HL-60 (cell line): Measurements from ENCODE around the gene RETREG2.
A peak's percentile ranks its signal among the peaks of the same experiment; 100 is the strongest.

Experiments used
- DNase-seq, 2 experiments: peaks; one replicate each; pipeline ENCODE4 v3.0.0-alpha.2; 2010 to 2020; ENCODE audit warnings: low read depth in 1 of 2, low spot score in 1 of 2
- H3K27ac ChIP-seq: fragments of 250-450 bp; sonication (Bioruptor Pico); replicated peaks from 2 replicates; pipeline ENCODE4 v1.5.1; 2020; ENCODE audit warnings: mild to moderate bottlenecking, moderate library complexity
- H3K27me3 ChIP-seq: fragments of 250-450 bp; sonication (Bioruptor Pico); 2 replicates; pipeline ENCODE4 v1.5.1; 2021; ENCODE audit warnings: mild to moderate bottlenecking, moderate library complexity; ENCODE audit not compliant: insufficient read depth, poor library complexity, severe bottlenecking
- H3K4me3 ChIP-seq: replicated peaks from 2 replicates; pipeline ENCODE4 v1.5.1; 2011; ENCODE audit warnings: mild to moderate bottlenecking, control low read depth, low read length; ENCODE audit not compliant: insufficient read depth
- CTCF ChIP-seq: IDR thresholded peaks from one replicate; pipeline ENCODE4 v1.5.1; 2011; ENCODE audit warnings: low read length, control low read depth, inconsistent platforms; ENCODE audit not compliant: insufficient read depth
- GABPA ChIP-seq: IDR thresholded peaks from 2 replicates; pipeline ENCODE4 v1.6.1; 2012; ENCODE audit warnings: low read depth
- POLR2AphosphoS5 ChIP-seq: IDR thresholded peaks from 2 replicates; pipeline ENCODE4 v1.6.1; 2012; ENCODE audit warnings: low read depth
- REST ChIP-seq: IDR thresholded peaks from 2 replicates; pipeline ENCODE4 v1.6.1; 2012; ENCODE audit warnings: low read depth; ENCODE audit not compliant: insufficient replicate concordance
- SPI1 ChIP-seq: IDR thresholded peaks from 2 replicates; pipeline ENCODE4 v1.6.1; 2012; ENCODE audit warnings: low read depth, mild to moderate bottlenecking, borderline replicate concordance

RETREG2 gene

GRCh38 chr2:219178377-219179175 lies 501 bp downstream of the RETREG2 start:
- Histone ChIP-seq H3K4me3 (peak overlapping the region; percentile 79), H3K27ac (peak overlapping the region; percentile 91)
- 0 out of 2 replicates have a peak, but pooled peaks have one; percentile 16 for TF ChIP-seq POLR2AphosphoS5
- peak; percentile 13; the same call in 1 of the 2 replicates for TF ChIP-seq SPI1
- TF ChIP-seq REST, result no peak
- no peak for TF ChIP-seq CTCF
- no peak for TF ChIP-seq GABPA

DNA sequence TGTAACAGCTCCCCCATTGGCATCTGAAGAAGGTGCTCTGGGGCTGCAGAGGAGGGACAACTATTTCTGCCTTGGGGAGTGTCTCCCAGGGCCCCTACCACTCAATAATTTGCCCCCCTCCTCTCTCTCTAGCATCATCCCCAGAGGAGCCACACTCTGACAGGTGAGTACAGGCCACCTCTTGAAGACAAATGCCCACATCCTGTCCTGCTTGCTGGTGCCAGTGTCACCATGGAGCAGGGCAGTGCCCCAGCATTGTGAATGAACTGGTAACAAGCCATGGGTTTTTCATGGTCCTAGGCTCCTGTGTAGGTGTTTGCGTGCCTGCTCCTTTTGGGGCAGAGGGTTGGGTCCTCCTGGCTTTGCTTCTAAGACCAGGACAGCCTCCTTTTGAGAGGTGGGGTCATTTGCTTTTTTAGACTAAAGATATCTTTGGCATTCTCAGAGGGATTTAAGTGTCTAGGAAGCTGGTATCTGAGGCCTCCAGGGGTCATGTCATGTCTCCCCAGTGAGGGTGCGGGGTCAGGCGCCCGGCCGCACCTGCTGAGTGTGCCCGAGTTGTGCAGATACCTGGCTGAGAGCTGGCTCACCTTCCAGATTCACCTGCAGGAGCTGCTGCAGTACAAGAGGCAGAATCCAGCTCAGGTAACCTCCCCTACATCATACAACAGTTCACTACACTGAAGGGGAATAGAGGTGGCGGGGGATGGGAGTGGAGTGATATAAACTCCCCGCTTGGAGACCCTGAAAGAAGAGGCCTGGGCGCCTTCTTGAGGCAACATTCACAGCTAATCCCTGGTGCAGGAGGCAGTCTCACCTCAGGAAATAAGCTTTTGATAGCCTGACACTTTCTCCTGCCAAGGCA lies 1.8 kb downstream of the RETREG2 start:
- TF ChIP-seq POLR2AphosphoS5, result no peak
- TF ChIP-seq SPI1, result no peak
- no peak for TF ChIP-seq GABPA
- TF ChIP-seq REST, result no peak
- TF ChIP-seq CTCF, result no peak
- H3K27me3 ChIP-seq, result no peaks in the 10 kb centered on the region
- 0 out of 2 replicates have a peak overlapping the region, but pooled peaks have one; percentile 9 for H3K27ac ChIP-seq
- no peak for DNase-seq
- peak overlapping the region; percentile 79; the same call in 1 of the 2 replicates for H3K4me3 ChIP-seq

More at GRCh38 chr2:219178377-219179175, 501 bp downstream of the RETREG2 start:
- DNase-seq, result peak in 1 of 2 experiments; percentile 49
- no peaks in the 10 kb centered on the region for H3K27me3 ChIP-seq

DNA sequence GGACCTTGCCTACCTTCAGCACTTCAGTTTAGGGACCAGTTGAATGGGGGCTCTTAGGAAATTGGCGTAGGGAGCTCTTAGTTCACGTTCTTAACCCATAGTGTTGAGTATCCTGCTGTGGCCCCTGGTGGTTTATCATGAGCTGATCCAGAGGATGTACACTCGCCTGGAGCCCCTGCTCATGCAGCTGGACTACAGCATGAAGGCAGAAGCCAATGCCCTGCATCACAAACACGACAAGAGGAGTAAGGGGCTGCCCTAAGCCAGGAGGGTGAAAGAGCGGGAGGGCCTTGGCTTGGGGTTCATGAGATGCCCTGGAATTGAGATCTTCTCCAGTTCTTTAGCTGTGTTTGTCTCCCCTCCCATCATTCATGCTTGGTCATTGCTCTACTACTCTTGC lies 2.9 kb downstream of the RETREG2 start:
- H3K27ac ChIP-seq, result no peak overlapping the region
- no peaks in the 10 kb centered on the region for H3K27me3 ChIP-seq
- TF ChIP-seq REST (no peak), POLR2AphosphoS5 (no peak), SPI1 (no peak)
- no peak overlapping the region for H3K4me3 ChIP-seq
- no peak for DNase-seq
